Measurements from ENCODE around the gene IFNGR1. TPM values are rescaled to one million over a fixed set of nuclear protein-coding genes. Genes with fewer than 3 reads are reported as not detected.

The IFNGR1 gene
- total RNA-seq, 2 donors from 2014 or later = 65.5 to 102 TPM

DNA sequence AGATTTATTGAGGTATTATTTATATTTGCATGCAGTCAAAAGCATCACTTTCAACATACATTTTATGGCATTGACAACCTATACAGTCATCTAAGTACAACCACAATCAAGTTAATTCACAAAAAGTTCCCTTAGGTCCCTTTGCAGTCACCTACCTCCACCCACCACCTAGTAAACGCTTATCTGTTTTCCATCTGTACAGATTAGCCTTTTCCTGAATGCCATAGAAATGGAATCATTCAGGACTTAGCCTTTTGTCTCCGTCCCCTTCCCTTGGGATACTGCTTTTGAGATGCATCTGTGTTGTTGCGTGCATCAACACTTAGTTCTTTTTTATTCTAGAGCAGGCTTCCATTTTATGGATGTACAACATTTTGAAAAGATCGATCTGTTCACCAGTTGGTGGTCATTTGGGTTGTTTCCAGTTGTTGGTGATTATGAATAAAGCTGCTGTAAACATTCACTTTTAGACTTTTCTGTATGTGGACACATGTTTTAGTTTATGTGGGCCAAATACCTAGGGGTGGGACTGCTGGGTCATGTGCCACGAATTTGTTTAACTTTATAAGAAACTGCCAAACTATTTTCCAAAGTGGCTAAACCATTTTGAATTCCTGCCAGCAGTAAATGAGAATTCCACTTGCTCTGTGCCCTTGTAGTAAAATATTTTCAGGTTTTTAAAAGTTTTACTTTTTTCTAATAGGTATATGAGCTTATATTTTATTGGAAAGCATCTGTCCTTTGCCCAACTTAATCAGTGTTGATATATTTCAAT, 17.6 kb upstream of the IFNGR1 start:
- Histone ChIP-seq H3K36me3 (no peaks in the 10 kb centered on the region), H3K4me3 (no peak overlapping the region), H3K27me3 (replicated peaks; ENCODE audit: insufficient read depth) (no peaks in the 10 kb centered on the region), H3K4me1 (ENCODE audit: control insufficient read depth in 1 of 2, low read depth in 2 of 2) (peaks cover 41 to 59% of the 10 kb centered on the region in 2 donors), H3K27ac (peak overlapping the region; percentile 13 to 67), H3K9me3 (no peaks in the 10 kb centered on the region)
- DNase-seq (ENCODE audit: low spot score) = no peak
- TF ChIP-seq CTCF (IDR thresholded peaks at IDR 0.05) = no peak
- ATAC-seq (ENCODE audit: insufficient number of reproducible peaks, low FRiP score, low read depth) = no peak

DNA sequence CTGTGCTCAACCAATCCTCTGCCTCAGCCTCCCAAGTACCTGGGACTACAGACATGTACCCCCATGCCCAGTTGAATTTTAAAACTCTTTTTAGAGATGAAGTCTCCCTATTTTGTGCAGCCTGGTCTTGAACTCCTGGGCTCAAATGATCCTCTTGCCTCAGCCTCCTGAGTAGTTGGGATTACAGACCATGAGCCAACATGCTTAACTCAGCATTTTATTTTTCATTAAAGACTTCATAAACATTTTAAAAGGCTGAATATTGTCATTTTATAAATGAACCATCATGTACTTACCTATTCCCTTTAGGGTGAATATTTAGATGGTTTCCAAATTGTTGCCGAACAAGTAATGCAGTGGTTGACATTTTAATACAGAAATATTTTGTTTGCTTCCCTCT, 16.5 kb upstream of the IFNGR1 start:
- H3K36me3 ChIP-seq = no peaks in the 10 kb centered on the region
- H3K9me3 ChIP-seq = no peaks in the 10 kb centered on the region
- peaks cover 33 to 48% of the 10 kb centered on the region in 2 donors for H3K4me1 ChIP-seq (ENCODE audit: control insufficient read depth in 1 of 2, low read depth in 2 of 2)
- no peak for DNase-seq (ENCODE audit: low spot score)
- TF ChIP-seq CTCF (IDR thresholded peaks at IDR 0.05) = no peak
- H3K27ac ChIP-seq = no peak overlapping the region
- no peak overlapping the region for H3K4me3 ChIP-seq
- no peaks in the 10 kb centered on the region for H3K27me3 ChIP-seq (replicated peaks; ENCODE audit: insufficient read depth)
- no peak for ATAC-seq (ENCODE audit: insufficient number of reproducible peaks, low FRiP score, low read depth)

GRCh38 chr6:137233911-137234863, 15.0 kb upstream of the IFNGR1 start:
- Histone ChIP-seq H3K36me3 (no peaks in the 10 kb centered on the region), H3K27ac (peak overlapping the region in 1 of 2 donors; percentile 56), H3K4me3 (peak overlapping the region; percentile 10), H3K27me3 (replicated peaks; ENCODE audit: insufficient read depth) (no peaks in the 10 kb centered on the region), H3K9me3 (no peaks in the 10 kb centered on the region), H3K4me1 (ENCODE audit: control insufficient read depth in 1 of 2, low read depth in 2 of 2) (peaks cover 31 to 43% of the 10 kb centered on the region in 2 donors)
- ATAC-seq (ENCODE audit: insufficient number of reproducible peaks, low FRiP score, low read depth) (peak; percentile 58), DNase-seq (ENCODE audit: low spot score) (no peak)
- TF ChIP-seq CTCF (IDR thresholded peaks at IDR 0.05) = no peak

GRCh38 chr6:137231895-137232294, 12.7 kb upstream of the IFNGR1 start:
- Histone ChIP-seq H3K27ac (no peak overlapping the region), H3K9me3 (no peaks in the 10 kb centered on the region), H3K36me3 (no peaks in the 10 kb centered on the region), H3K27me3 (replicated peaks; ENCODE audit: insufficient read depth) (no peaks in the 10 kb centered on the region), H3K4me1 (ENCODE audit: control insufficient read depth in 1 of 2, low read depth in 2 of 2) (peaks cover 31 to 40% of the 10 kb centered on the region in 2 donors), H3K4me3 (no peak overlapping the region)
- TF ChIP-seq CTCF (IDR thresholded peaks at IDR 0.05) = no peak
- ATAC-seq (ENCODE audit: insufficient number of reproducible peaks, low FRiP score, low read depth) = no peak
- no peak for DNase-seq (ENCODE audit: low spot score)

DNA sequence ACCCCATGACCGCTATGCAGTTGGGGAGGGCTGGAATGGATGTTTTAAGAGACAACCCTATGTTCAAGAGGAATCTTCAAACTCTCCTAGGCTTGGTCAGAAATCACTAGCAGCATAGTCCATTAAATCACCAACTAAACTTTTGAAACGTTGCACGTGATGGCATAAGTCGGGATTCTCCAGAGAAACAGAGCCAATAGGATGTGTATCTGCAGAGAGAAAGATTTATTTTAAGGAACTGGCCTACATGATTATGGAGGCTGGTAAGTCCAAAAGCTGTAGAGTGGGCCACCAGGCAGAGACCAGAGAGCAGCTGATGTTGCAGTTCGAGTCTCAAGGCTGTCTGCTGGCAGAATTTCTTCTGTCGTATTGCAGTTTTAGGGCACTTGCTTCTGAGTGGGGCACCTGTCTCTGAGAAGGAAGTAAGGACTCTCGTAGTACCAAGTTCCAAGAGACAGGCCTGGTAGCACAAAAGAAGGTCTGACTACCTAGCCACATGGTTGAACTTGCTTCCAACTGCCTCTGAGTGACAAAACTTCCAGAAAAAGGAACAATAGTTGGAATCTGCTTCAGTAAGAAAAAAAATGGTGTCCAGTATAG, 11.9 kb upstream of the IFNGR1 start:
- Histone ChIP-seq H3K4me3 (no peak overlapping the region), H3K4me1 (ENCODE audit: control insufficient read depth in 1 of 2, low read depth in 2 of 2) (peaks cover 26 to 36% of the 10 kb centered on the region in 2 donors), H3K9me3 (no peaks in the 10 kb centered on the region), H3K36me3 (no peaks in the 10 kb centered on the region), H3K27ac (no peak overlapping the region), H3K27me3 (replicated peaks; ENCODE audit: insufficient read depth) (no peaks in the 10 kb centered on the region)
- no peak for TF ChIP-seq CTCF (IDR thresholded peaks at IDR 0.05)
- no peak for ATAC-seq (ENCODE audit: insufficient number of reproducible peaks, low FRiP score, low read depth)
- DNase-seq (ENCODE audit: low spot score) = no peak
